Neural progenitor cell (in vitro differentiated cells): Measurements from ENCODE around the gene PAX5.
"Not testable (repeated sequence)": the region's sequence is repeated elsewhere in the genome, so short reads cannot be mapped to it uniquely, and the experiment has no call there.

Source experiments
- EZH2 ChIP-seq: fragments of 200-600 bp; sonication (generic); IDR thresholded peaks from 2 replicates; pipeline ENCODE4 v1.6.1; 2017; ENCODE audit warnings: antibody characterized with exemption, mild to moderate bottlenecking, moderate library complexity
- EZH2phosphoT487 ChIP-seq: fragments of 200-600 bp; sonication (generic); IDR thresholded peaks from 2 replicates; pipeline ENCODE4 v1.6.1; 2017; ENCODE audit warnings: antibody characterized with exemption
- TF ChIP-seq, protein P1 (sequence below): fragments of 200-600 bp; sonication (generic); IDR thresholded peaks from 2 replicates; pipeline ENCODE4 v1.5.1; 2017; ENCODE audit warnings: antibody characterized with exemption, mild to moderate bottlenecking

DNA sequence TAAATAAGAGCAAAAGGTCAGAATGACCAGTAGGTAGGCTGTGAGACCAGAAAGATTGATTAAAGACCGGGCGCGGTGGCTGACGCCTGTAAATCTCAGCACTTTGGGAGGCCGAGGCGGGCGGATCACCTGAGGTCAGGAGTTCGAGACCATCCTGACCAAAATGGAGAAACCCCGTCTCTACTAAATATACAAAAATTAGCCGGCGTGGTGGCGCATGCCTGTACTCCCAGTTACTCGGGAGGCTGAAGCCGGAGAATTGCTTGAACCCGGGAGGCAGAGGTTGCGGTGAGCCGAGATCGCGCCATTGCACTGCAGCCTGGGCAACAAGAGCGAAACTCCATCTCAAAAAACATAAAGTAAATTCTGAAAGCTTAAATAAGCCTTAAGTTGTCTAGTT, 47.4 kb upstream of the PAX5 start:
- TF ChIP-seq, protein P1, sequence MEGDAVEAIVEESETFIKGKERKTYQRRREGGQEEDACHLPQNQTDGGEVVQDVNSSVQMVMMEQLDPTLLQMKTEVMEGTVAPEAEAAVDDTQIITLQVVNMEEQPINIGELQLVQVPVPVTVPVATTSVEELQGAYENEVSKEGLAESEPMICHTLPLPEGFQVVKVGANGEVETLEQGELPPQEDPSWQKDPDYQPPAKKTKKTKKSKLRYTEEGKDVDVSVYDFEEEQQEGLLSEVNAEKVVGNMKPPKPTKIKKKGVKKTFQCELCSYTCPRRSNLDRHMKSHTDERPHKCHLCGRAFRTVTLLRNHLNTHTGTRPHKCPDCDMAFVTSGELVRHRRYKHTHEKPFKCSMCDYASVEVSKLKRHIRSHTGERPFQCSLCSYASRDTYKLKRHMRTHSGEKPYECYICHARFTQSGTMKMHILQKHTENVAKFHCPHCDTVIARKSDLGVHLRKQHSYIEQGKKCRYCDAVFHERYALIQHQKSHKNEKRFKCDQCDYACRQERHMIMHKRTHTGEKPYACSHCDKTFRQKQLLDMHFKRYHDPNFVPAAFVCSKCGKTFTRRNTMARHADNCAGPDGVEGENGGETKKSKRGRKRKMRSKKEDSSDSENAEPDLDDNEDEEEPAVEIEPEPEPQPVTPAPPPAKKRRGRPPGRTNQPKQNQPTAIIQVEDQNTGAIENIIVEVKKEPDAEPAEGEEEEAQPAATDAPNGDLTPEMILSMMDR = not testable (repeated sequence)
- TF ChIP-seq EZH2, EZH2phosphoT487: not testable (repeated sequence)
